ENCODE data around the gene NGEF.

GRCh38 chr2:233007270-233007669 lies 5.8 kb downstream of the NGEF start:
- TF ChIP-seq CTCF (IDR thresholded peaks at IDR 0.05; ENCODE audit: low read depth, low read length, missing input control) (no peak), YY1 (IDR thresholded peaks at IDR 0.05) (no peak), GABPA (IDR thresholded peaks at IDR 0.05 in 1 of 2, conservative IDR thresholded peaks at IDR 0.05 in 1 of 2) (no peak), NR2F2 (IDR thresholded peaks at IDR 0.05) (no peak), TAF1 (conservative IDR thresholded peaks at IDR 0.05) (no peak), EGR1 (IDR thresholded peaks at IDR 0.05; ENCODE audit: low read depth in 2 of 2) (no peak), RAD21 (IDR thresholded peaks at IDR 0.05) (no peak)
- TF ChIP-seq, protein P1, sequence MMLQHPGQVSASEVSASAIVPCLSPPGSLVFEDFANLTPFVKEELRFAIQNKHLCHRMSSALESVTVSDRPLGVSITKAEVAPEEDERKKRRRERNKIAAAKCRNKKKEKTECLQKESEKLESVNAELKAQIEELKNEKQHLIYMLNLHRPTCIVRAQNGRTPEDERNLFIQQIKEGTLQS (IDR thresholded peaks at IDR 0.05): no peak
